Hepatocyte (in vitro differentiated cells): ENCODE results near the gene CRISP2. TPM values are rescaled to one million over a fixed set of nuclear protein-coding genes. Genes with fewer than 3 reads are reported as not detected.
A peak's percentile ranks its signal among the peaks of the same experiment; 100 is the strongest.

Source experiments
- DNase-seq: peaks from one replicate; pipeline ENCODE4 v3.0.0-alpha.2; 2016; ENCODE audit warnings: low spot score
- H2AFZ ChIP-seq: fragments of 200-600 bp; sonication (generic); 2 replicates; pipeline ENCODE4 v1.6.0; 2016; ENCODE audit warnings: antibody characterized with exemption, mild to moderate bottlenecking
- H3K27ac ChIP-seq: fragments of 200-600 bp; sonication (generic); 2 replicates; pipeline ENCODE4 v1.5.1; 2016; ENCODE audit warnings: mild to moderate bottlenecking
- H3K27me3 ChIP-seq: fragments of 200-600 bp; sonication (generic); 2 replicates; pipeline ENCODE4 v1.6.1; 2016
- H3K36me3 ChIP-seq: fragments of 200-600 bp; sonication (generic); replicated peaks from 2 replicates; pipeline ENCODE4 v1.5.1; 2016; ENCODE audit warnings: low read depth; ENCODE audit not compliant: insufficient read depth
- H3K4me1 ChIP-seq: fragments of 200-600 bp; sonication (generic); 2 replicates; pipeline ENCODE4 v1.5.1; 2016; ENCODE audit warnings: mild to moderate bottlenecking, moderate library complexity; ENCODE audit not compliant: insufficient read depth
- H3K4me2 ChIP-seq: fragments of 200-600 bp; sonication (generic); 2 replicates; pipeline ENCODE4 v1.6.0; 2016
- H3K4me3 ChIP-seq: fragments of 200-600 bp; sonication (generic); 2 replicates; pipeline ENCODE4 v1.5.1; 2016; ENCODE audit warnings: mild to moderate bottlenecking
- H3K79me2 ChIP-seq: fragments of 200-600 bp; sonication (generic); 2 replicates; pipeline ENCODE4 v1.6.0; 2017; ENCODE audit warnings: mild to moderate bottlenecking
- H3K9me2 ChIP-seq: fragments of 200-600 bp; sonication (generic); replicated peaks from 2 replicates; pipeline ENCODE4 v1.6.0; 2017; ENCODE audit warnings: mild to moderate bottlenecking; ENCODE audit not compliant: insufficient read depth
- H3K9me3 ChIP-seq: fragments of 200-600 bp; sonication (generic); 2 replicates; pipeline ENCODE4 v1.5.1; 2016; ENCODE audit warnings: low read depth, mild to moderate bottlenecking
- H4K20me1 ChIP-seq: fragments of 200-600 bp; sonication (generic); 2 replicates; pipeline ENCODE4 v1.6.0; 2016; ENCODE audit warnings: mild to moderate bottlenecking; ENCODE audit not compliant: insufficient read depth, poor library complexity, severe bottlenecking
- EZH2 ChIP-seq: fragments of 200-600 bp; sonication (generic); IDR thresholded peaks from 2 replicates; pipeline ENCODE4 v1.6.1; 2016; ENCODE audit warnings: antibody characterized with exemption, mild to moderate bottlenecking, borderline replicate concordance
- EZH2phosphoT487 ChIP-seq: fragments of 200-600 bp; sonication (generic); IDR thresholded peaks from one replicate; pipeline ENCODE4 v1.6.1; 2018; ENCODE audit warnings: antibody characterized with exemption, mild to moderate bottlenecking, low read depth, moderate library complexity; ENCODE audit not compliant: unreplicated experiment, severe bottlenecking
- WGBS: methylation state at CpG from one replicate; pipeline ENCODE4 v1.1.6; 2016; ENCODE audit warnings: low lambda C conversion rate; ENCODE audit errors: missing lambda C conversion rate; 5-methylcytosine and 5-hydroxymethylcytosine counted together
- polyA plus RNA-seq: library from polyadenylated mRNA; unstranded; fragments of >200 nt; fragmentation: Nextera tagmentation; extraction: Ambion mirVana; gene quantifications from 2 replicates; pipeline ENCODE4 v1.2.1, GENCODE V29; 2016
- total RNA-seq: library from RNA; depleted of rRNA; stranded (reverse); fragments of >200 nt; gene quantifications from 2 replicates; pipeline ENCODE4 v1.2.3, GENCODE V29; 2014
- TF ChIP-seq, protein P1 (sequence below): fragments of 200-600 bp; sonication (generic); IDR thresholded peaks from 2 replicates; pipeline ENCODE4 v1.5.1; 2016; ENCODE audit warnings: antibody characterized with exemption, mild to moderate bottlenecking; ENCODE audit not compliant: poor library complexity

The CRISP2 gene
- total and polyA plus RNA-seq, 2 experiments from 2014 or later, result 0.21 to 0.57 TPM

DNA sequence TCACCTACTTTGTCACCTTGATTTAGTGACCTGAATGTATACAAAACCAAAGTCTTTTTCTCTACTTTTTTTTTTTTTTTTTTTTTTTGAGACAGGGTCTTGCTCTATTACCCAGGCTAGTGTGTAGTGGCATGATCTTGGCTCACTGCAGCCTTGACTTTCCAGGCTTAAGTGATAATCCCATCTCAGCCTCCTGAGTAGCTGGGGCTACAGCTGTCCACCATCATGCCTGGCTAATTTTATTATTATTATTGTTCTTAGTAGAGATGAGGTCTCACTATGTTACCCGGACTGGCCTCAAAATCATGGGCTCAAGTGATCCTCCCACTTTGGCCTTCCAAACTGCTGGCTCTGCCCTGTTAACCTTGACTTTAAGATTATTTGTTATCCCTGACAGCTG, 37.5 kb downstream of the CRISP2 start:
- 81% methylated on average over 1 of the region's 1 CpG for WGBS
- Histone ChIP-seq H3K9me3 (peaks cover 3% of the 10 kb centered on the region), H3K9me2 (no peaks in the 10 kb centered on the region), H3K79me2 (no peaks in the 10 kb centered on the region), H3K4me1 (no peaks in the 10 kb centered on the region), H3K27ac (no peak overlapping the region), H3K36me3 (no peaks in the 10 kb centered on the region), H3K27me3 (no peaks in the 10 kb centered on the region), H3K4me3 (no peak overlapping the region), H4K20me1 (no peaks in the 10 kb centered on the region), H2AFZ (no peak overlapping the region), H3K4me2 (no peak overlapping the region)
- no peak for DNase-seq
- TF ChIP-seq, protein P1, sequence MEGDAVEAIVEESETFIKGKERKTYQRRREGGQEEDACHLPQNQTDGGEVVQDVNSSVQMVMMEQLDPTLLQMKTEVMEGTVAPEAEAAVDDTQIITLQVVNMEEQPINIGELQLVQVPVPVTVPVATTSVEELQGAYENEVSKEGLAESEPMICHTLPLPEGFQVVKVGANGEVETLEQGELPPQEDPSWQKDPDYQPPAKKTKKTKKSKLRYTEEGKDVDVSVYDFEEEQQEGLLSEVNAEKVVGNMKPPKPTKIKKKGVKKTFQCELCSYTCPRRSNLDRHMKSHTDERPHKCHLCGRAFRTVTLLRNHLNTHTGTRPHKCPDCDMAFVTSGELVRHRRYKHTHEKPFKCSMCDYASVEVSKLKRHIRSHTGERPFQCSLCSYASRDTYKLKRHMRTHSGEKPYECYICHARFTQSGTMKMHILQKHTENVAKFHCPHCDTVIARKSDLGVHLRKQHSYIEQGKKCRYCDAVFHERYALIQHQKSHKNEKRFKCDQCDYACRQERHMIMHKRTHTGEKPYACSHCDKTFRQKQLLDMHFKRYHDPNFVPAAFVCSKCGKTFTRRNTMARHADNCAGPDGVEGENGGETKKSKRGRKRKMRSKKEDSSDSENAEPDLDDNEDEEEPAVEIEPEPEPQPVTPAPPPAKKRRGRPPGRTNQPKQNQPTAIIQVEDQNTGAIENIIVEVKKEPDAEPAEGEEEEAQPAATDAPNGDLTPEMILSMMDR, result no peak
- TF ChIP-seq EZH2 (no peak), EZH2phosphoT487 (no peak)

DNA sequence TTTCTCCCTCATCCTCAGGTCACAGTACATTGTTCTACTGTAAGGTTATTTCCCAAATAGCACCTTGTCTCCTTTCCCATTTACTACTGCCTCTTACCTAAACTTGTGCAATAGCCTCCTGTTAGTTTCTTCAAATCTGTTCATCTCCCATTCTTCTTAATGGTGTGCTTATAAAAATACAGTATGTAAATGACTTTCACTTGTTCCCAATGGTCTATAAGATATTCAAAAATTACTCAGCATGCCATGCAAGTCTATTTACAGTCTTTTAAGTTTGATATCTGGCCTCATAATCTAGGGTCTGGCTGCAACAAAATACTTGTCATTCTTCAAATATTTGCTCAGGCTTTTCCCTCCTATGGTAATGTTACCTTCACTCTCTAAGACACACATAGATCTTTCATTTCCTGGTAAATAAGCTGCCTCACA, 45.2 kb downstream of the CRISP2 start:
- Histone ChIP-seq H3K9me3 (peaks cover 3% of the 10 kb centered on the region), H2AFZ (no peak overlapping the region), H3K9me2 (no peaks in the 10 kb centered on the region), H3K79me2 (no peaks in the 10 kb centered on the region), H3K4me2 (peak overlapping the region; percentile 21), H3K36me3 (peaks cover 3% of the 10 kb centered on the region), H3K4me3 (no peak overlapping the region), H4K20me1 (no peaks in the 10 kb centered on the region), H3K4me1 (peaks cover 8% of the 10 kb centered on the region), H3K27ac (no peak overlapping the region), H3K27me3 (no peaks in the 10 kb centered on the region)
- TF ChIP-seq EZH2 (no peak), EZH2phosphoT487 (no peak)
- TF ChIP-seq, protein P1, result no peak
- DNase-seq, result peak; percentile 5

DNA sequence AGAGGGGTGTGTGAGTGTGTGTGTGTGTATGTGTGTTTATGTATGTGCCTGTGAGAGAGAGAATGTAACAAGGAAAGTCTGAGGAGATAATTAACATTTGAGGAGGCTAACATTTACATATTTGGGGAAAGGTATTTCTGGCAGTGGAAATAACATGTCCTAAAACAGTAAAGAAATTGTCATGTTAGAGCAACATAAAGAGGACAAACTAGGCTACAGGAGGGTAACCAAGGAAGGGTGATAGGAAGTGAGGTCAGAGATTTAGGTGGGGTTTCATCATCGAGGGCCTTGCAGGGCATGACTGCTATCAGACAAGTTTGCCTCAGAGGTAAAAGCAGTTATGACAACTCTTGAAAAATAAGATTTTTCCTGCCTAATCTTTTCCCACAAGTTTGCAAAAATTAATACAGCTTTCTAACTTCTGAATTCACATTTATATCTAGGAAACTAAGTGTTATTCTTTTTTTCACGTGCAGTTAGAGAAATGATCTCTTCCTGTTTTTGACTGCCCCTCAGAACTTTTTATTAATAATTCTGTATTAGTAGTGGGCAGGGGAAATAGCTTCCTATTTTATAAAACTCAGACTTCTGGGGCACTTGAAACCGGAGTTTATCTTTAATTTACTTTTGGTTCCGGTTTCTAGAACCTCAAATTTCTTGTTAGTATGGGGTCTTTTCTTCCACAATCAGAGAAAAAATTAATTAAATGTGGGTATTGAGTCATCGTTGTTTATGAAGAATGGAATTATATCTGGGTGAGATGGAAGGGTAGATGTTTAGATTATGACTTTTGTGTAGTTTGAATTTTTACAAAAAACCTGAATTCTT, 46.2 kb downstream of the CRISP2 start:
- WGBS, result 88% methylated on average over 5 of the region's 5 CpGs
- H3K36me3 ChIP-seq, result peaks cover 3% of the 10 kb centered on the region
- H3K4me2 ChIP-seq, result no peak overlapping the region
- DNase-seq, result no peak
- no peak overlapping the region for H2AFZ ChIP-seq
- no peaks in the 10 kb centered on the region for H3K79me2 ChIP-seq
- peaks cover 3% of the 10 kb centered on the region for H3K9me3 ChIP-seq
- H3K27me3 ChIP-seq, result no peaks in the 10 kb centered on the region
- H3K4me1 ChIP-seq, result peaks cover 8% of the 10 kb centered on the region
- H3K4me3 ChIP-seq, result no peak overlapping the region
- TF ChIP-seq, protein P1, result no peak
- TF ChIP-seq EZH2 (no peak), EZH2phosphoT487 (no peak)
- no peaks in the 10 kb centered on the region for H4K20me1 ChIP-seq
- no peak overlapping the region for H3K27ac ChIP-seq
- no peaks in the 10 kb centered on the region for H3K9me2 ChIP-seq
